A673 (cell line): ENCODE data around the gene DAPK1. TPM values are rescaled to one million over a fixed set of nuclear protein-coding genes. Genes with fewer than 3 reads are reported as not detected.

Source experiments
- BruUV-seq: library from RNA; stranded (reverse); fragments of 400-500 nt; replicated peaks from 2 replicates; lab custom pipeline; 2021; lab: Mats Ljungman, UMichigan
- CTCF ChIA-PET: fragments of 300-600 bp; sonication (Branson Sonifier 250); formaldehyde crosslinking; loops from one replicate; lab custom pipeline; 2022; ENCODE audit warnings: antibody characterized with exemption; lab: Charles Lee
- POLR2A ChIA-PET: fragments of 300-600 bp; sonication (Branson Sonifier 250); formaldehyde crosslinking; loops from one replicate; lab custom pipeline; 2022; ENCODE audit warnings: antibody characterized with exemption; ENCODE audit not compliant: low non-redundant PET; lab: Charles Lee
- DNase-seq: peaks from one replicate; pipeline ENCODE4 v3.0.0-alpha.2; 2015; ENCODE audit warnings: low spot score
- H3K27ac ChIP-seq: fragments of 200-600 bp; sonication (generic); 2 replicates; pipeline ENCODE4 v1.5.1; 2016; ENCODE audit warnings: mixed run types, low read depth, mild to moderate bottlenecking, mixed read lengths, antibody characterized with exemption, low read length; ENCODE audit not compliant: poor library complexity, severe bottlenecking
- H3K27me3 ChIP-seq: fragments of 200-600 bp; sonication (generic); replicated peaks from 2 replicates; pipeline ENCODE4 v1.6.1; 2017; ENCODE audit warnings: mixed run types, low read depth, mild to moderate bottlenecking, mixed read lengths, antibody characterized with exemption, low read length; ENCODE audit not compliant: insufficient read depth, poor library complexity
- H3K36me3 ChIP-seq: fragments of 200-600 bp; sonication (generic); 2 replicates; pipeline ENCODE4 v1.6.1; 2016; ENCODE audit warnings: mixed run types, mild to moderate bottlenecking, mixed read lengths, antibody characterized with exemption, low read length; ENCODE audit not compliant: insufficient read depth, poor library complexity, severe bottlenecking
- H3K4me1 ChIP-seq: fragments of 200-600 bp; sonication (generic); 2 replicates; pipeline ENCODE4 v1.6.1; 2017; ENCODE audit warnings: mixed run types, mild to moderate bottlenecking, mixed read lengths, antibody characterized with exemption, low read length; ENCODE audit not compliant: insufficient read depth, poor library complexity, severe bottlenecking
- H3K4me3 ChIP-seq: fragments of 200-600 bp; sonication (generic); 2 replicates; pipeline ENCODE4 v1.5.1; 2016; ENCODE audit warnings: low read depth, mixed run types, mild to moderate bottlenecking, mixed read lengths, low read length; ENCODE audit not compliant: poor library complexity, severe bottlenecking
- H3K9me3 ChIP-seq: fragments of 200-600 bp; sonication (generic); 2 replicates; pipeline ENCODE4 v1.6.1; 2016; ENCODE audit warnings: mixed run types, low read depth, mild to moderate bottlenecking, mixed read lengths, antibody characterized with exemption, low read length; ENCODE audit not compliant: poor library complexity, severe bottlenecking
- CTCF ChIP-seq: fragments of 300-800, 200-600 bp; sonication (generic); conservative IDR thresholded peaks from 2 replicates; pipeline ENCODE4 v1.5.1; 2017; ENCODE audit warnings: low read depth, mild to moderate bottlenecking, antibody characterized with exemption, low read length, moderate library complexity, mixed read lengths
- EZH2 ChIP-seq: fragments of 200-600 bp; sonication (generic); IDR thresholded peaks from 2 replicates; pipeline ENCODE4 v1.6.1; 2017; ENCODE audit warnings: borderline replicate concordance, low read depth, mild to moderate bottlenecking, mixed read lengths, antibody characterized with exemption, low read length; ENCODE audit not compliant: poor library complexity, severe bottlenecking
- intact Hi-C: fragments of 100-400 bp; cut with micrococcal nuclease; formaldehyde crosslinking; loops from one replicate; pipeline ENCODE4 v1.10.0; 2022; ENCODE audit not compliant: unreplicated experiment
- total RNA-seq: library from RNA; stranded (reverse); gene quantifications from 2 replicates; pipeline ENCODE4 v1.2.3, GENCODE V29; 2021

The DAPK1 gene
- total RNA-seq, 1 experiment from 2014 or later: 380 TPM

- CTCF ChIA-PET: no interaction called here
- no TSS peak for BruUV-seq
- POLR2A ChIA-PET: no interaction called here
- H3K4me3 ChIP-seq: no peak overlapping the region
- H3K27ac ChIP-seq: no peak overlapping the region
- intact Hi-C loops: no loop called here
- H3K36me3 ChIP-seq: peaks cover 55% of the 10 kb centered on the region
- H3K9me3 ChIP-seq: no peaks in the 10 kb centered on the region
- H3K27me3 ChIP-seq: no peaks in the 10 kb centered on the region
- no peak for TF ChIP-seq CTCF
- no peak for TF ChIP-seq EZH2
- no peak for DNase-seq
- H3K4me1 ChIP-seq: peaks cover 59% of the 10 kb centered on the region
These were observed 44.0 kb downstream of the DAPK1 start for GRCh38 chr9:87541663-87542062.

- POLR2A ChIA-PET: no interaction called here
- BruUV-seq: no TSS peak
- DNase-seq: no peak
- CTCF ChIA-PET: no interaction called here
- H3K27ac ChIP-seq: no peak overlapping the region
- peaks cover 55% of the 10 kb centered on the region for H3K36me3 ChIP-seq
- no peak overlapping the region for H3K4me3 ChIP-seq
- no peaks in the 10 kb centered on the region for H3K9me3 ChIP-seq
- TF ChIP-seq CTCF: no peak
- TF ChIP-seq EZH2: no peak
- H3K27me3 ChIP-seq: no peaks in the 10 kb centered on the region
- H3K4me1 ChIP-seq: peaks cover 59% of the 10 kb centered on the region
- intact Hi-C loops: no loop called here
These were observed 44.5 kb downstream of the DAPK1 start for GRCh38 chr9:87542141-87542540.

DNA sequence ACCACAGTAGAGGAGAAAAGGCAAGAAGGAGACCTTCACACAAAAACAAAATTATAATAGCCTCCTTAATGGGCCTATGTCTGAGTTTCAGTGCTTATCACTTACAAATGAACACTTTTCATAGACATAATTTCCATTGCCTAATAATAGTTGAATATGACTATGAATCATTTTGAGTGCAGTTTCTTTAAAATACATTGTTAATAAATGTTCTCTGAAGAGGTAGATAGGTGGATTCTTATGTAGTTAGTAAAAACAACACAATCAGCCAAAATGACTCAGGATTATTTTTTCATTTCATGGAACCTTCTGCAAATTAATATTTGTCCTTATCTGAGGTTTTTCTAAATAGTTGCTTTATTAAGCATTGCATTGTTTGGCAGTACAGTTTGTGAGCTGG is 45.6 kb downstream of the DAPK1 start:
- intact Hi-C loops: no loop called here
- BruUV-seq: no TSS peak
- no peak for TF ChIP-seq CTCF
- no peak for TF ChIP-seq EZH2
- H3K4me3 ChIP-seq: no peak overlapping the region
- peaks cover 62% of the 10 kb centered on the region for H3K36me3 ChIP-seq
- CTCF ChIA-PET: no interaction called here
- H3K9me3 ChIP-seq: no peaks in the 10 kb centered on the region
- H3K4me1 ChIP-seq: peaks cover 51% of the 10 kb centered on the region
- H3K27me3 ChIP-seq: no peaks in the 10 kb centered on the region
- DNase-seq: no peak
- no peak overlapping the region for H3K27ac ChIP-seq
- POLR2A ChIA-PET: no interaction called here
